Measurements from ENCODE around the gene KCND3.

The KCND3 gene

GRCh38 chr1:111848852-111849545, 140.5 kb downstream of the KCND3 start:
- DNase-seq (ENCODE audit: low read depth in 2 of 2), result no peak

GRCh38 chr1:111847466-111847865, 142.0 kb downstream of the KCND3 start:
- no peak for DNase-seq (ENCODE audit: low read depth in 2 of 2)

GRCh38 chr1:111846842-111847241, 142.6 kb downstream of the KCND3 start:
- no peak for DNase-seq (ENCODE audit: low read depth in 2 of 2)

GRCh38 chr1:111843177-111843576, 146.3 kb downstream of the KCND3 start:
- DNase-seq (ENCODE audit: low read depth in 2 of 2), result no peak

GRCh38 chr1:111842411-111842810, 147.1 kb downstream of the KCND3 start:
- no peak for DNase-seq (ENCODE audit: low read depth in 2 of 2)

GRCh38 chr1:111841746-111842145, 147.7 kb downstream of the KCND3 start:
- no peak for DNase-seq (ENCODE audit: low read depth in 2 of 2)

- DNase-seq (ENCODE audit: low read depth in 2 of 2), result no peak
These were observed 148.3 kb downstream of the KCND3 start for GRCh38 chr1:111841189-111841588.

GRCh38 chr1:111837393-111837792, 152.1 kb downstream of the KCND3 start:
- no peak for DNase-seq (ENCODE audit: low read depth in 2 of 2)

GRCh38 chr1:111836111-111836510, 153.4 kb downstream of the KCND3 start:
- no peak for DNase-seq (ENCODE audit: low read depth in 2 of 2)

GRCh38 chr1:111835514-111835913, 154.0 kb downstream of the KCND3 start:
- no peak for DNase-seq (ENCODE audit: low read depth in 2 of 2)

- DNase-seq (ENCODE audit: low read depth in 2 of 2), result no peak
These were observed 154.5 kb downstream of the KCND3 start for GRCh38 chr1:111834956-111835355.

- no peak for DNase-seq (ENCODE audit: low read depth in 2 of 2)
These were observed 156.1 kb downstream of the KCND3 start for GRCh38 chr1:111833334-111833733.

- no peak for DNase-seq (ENCODE audit: low read depth in 2 of 2)
These were observed 156.8 kb downstream of the KCND3 start for GRCh38 chr1:111832521-111833155.

- DNase-seq (ENCODE audit: low read depth in 2 of 2), result no peak
These were observed 158.3 kb downstream of the KCND3 start for GRCh38 chr1:111831153-111831552.

- DNase-seq (ENCODE audit: low read depth in 2 of 2), result no peak
These were observed 161.5 kb downstream of the KCND3 start for GRCh38 chr1:111827946-111828345.

GRCh38 chr1:111826278-111826677, 163.2 kb downstream of the KCND3 start:
- no peak for DNase-seq (ENCODE audit: low read depth in 2 of 2)

- DNase-seq (ENCODE audit: low read depth in 2 of 2), result no peak
These were observed 164.3 kb downstream of the KCND3 start for GRCh38 chr1:111825217-111825616.

- no peak for DNase-seq (ENCODE audit: low read depth in 2 of 2)
These were observed 167.3 kb downstream of the KCND3 start for GRCh38 chr1:111822138-111822537.

GRCh38 chr1:111821121-111821745, 168.2 kb downstream of the KCND3 start:
- no peak for DNase-seq (ENCODE audit: low read depth in 2 of 2)

- no peak for DNase-seq (ENCODE audit: low read depth in 2 of 2)
These were observed 169.8 kb downstream of the KCND3 start for GRCh38 chr1:111819566-111820263.

- DNase-seq (ENCODE audit: low read depth in 2 of 2), result no peak
These were observed 170.9 kb downstream of the KCND3 start for GRCh38 chr1:111818546-111818945.

- DNase-seq (ENCODE audit: low read depth in 2 of 2), result no peak
These were observed 171.4 kb downstream of the KCND3 start for GRCh38 chr1:111818081-111818480.

GRCh38 chr1:111814642-111815041, 174.8 kb downstream of the KCND3 start:
- DNase-seq (ENCODE audit: low read depth in 2 of 2), result no peak

Data from stimulated activated CD4-positive, alpha-beta T cell treated with anti-CD3 and anti-CD28 coated beads, Interleukin-1b, Interleukin-23, amount 100 ng/mL, for 1 hour (primary cell).